AG04450 (cell line): ENCODE results near the gene RGCC. TPM values are rescaled to one million over a fixed set of nuclear protein-coding genes. Genes with fewer than 3 reads are reported as not detected.

Experiments
- CTCF ChIA-PET: fragments of 300-600, 350-600 bp; formaldehyde crosslinking; extraction: SDS; loops from one replicate; lab custom pipeline; 2022; ENCODE audit warnings: antibody characterized with exemption, inconsistent platforms; lab: Charles Lee
- POLR2A ChIA-PET: fragments of 350-600 bp; formaldehyde crosslinking; extraction: SDS; loops from one replicate; lab custom pipeline; 2021; ENCODE audit warnings: antibody characterized with exemption, inconsistent platforms; lab: Yijun Ruan, JAX
- DNase-seq: peaks from one replicate; pipeline ENCODE4 v3.0.0-alpha.2; 2011; ENCODE audit warnings: low read depth, low spot score
- H3K27ac ChIP-seq: one replicate; pipeline ENCODE4 v1.5.1; 2012; ENCODE audit warnings: low read depth, low read length, control low read depth
- H3K27me3 ChIP-seq: one replicate; pipeline ENCODE4 v1.6.0; 2012; ENCODE audit warnings: low read length; ENCODE audit not compliant: control insufficient read depth, insufficient read depth
- H3K4me3 ChIP-seq: 2 replicates; pipeline ENCODE4 v1.5.1; 2011; ENCODE audit warnings: mild to moderate bottlenecking, low read depth, low read length, control low read depth
- H3K9me3 ChIP-seq: 2 replicates; pipeline ENCODE4 v1.5.1; 2012; ENCODE audit warnings: low read length; ENCODE audit not compliant: control insufficient read depth, insufficient read depth
- polyA plus RNA-seq: library from polyadenylated mRNA; depleted of rRNA; stranded (reverse); fragments of >200 nt; gene quantifications from 2 replicates; pipeline ENCODE4 v1.2.3, GENCODE V29; 2011
- TF ChIP-seq, protein P1 (sequence below): IDR thresholded peaks from 2 replicates; pipeline ENCODE4 v1.5.1; 2011; ENCODE audit warnings: low read depth, low read length, control low read depth, inconsistent platforms

RGCC gene
- polyA plus RNA-seq, 1 experiment = 141 TPM

DNA sequence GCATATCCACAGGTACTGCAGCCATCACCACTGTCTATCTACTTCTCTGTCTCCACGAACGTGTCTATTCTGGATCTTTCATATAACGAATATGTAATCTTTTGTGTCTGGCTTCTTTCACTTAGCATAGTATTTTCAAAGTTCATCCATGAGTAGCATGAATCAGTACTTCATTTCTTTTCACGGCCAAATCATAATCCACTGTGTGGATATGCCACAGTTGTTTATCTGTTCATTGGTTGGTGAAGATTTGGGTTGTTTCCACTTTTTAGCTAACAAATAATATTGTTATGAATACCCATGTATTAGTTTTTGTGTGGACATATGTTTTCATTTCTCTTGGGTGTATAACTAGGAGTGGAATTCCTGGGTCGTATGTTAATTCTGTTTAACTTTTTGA lies 14.4 kb downstream of the RGCC start:
- POLR2A ChIA-PET = interaction anchor here (0.5 to 1.4 kb wide), 3 partner anchors 12 to 181 kb away, joined by 3 to 10 read pairs (median 3); no protein-coding TSS in a partner anchor
- no peak for DNase-seq
- CTCF ChIA-PET = interaction anchor here (1.9 kb wide), 1 partner anchor 13 kb away, joined by 11 read pairs; no protein-coding TSS in a partner anchor
- H3K27me3 ChIP-seq = no peaks in the 10 kb centered on the region
- no peaks in the 10 kb centered on the region for H3K9me3 ChIP-seq
- no peak overlapping the region for H3K4me3 ChIP-seq
- H3K27ac ChIP-seq = no peak overlapping the region
- TF ChIP-seq, protein P1, sequence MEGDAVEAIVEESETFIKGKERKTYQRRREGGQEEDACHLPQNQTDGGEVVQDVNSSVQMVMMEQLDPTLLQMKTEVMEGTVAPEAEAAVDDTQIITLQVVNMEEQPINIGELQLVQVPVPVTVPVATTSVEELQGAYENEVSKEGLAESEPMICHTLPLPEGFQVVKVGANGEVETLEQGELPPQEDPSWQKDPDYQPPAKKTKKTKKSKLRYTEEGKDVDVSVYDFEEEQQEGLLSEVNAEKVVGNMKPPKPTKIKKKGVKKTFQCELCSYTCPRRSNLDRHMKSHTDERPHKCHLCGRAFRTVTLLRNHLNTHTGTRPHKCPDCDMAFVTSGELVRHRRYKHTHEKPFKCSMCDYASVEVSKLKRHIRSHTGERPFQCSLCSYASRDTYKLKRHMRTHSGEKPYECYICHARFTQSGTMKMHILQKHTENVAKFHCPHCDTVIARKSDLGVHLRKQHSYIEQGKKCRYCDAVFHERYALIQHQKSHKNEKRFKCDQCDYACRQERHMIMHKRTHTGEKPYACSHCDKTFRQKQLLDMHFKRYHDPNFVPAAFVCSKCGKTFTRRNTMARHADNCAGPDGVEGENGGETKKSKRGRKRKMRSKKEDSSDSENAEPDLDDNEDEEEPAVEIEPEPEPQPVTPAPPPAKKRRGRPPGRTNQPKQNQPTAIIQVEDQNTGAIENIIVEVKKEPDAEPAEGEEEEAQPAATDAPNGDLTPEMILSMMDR = no peak

DNA sequence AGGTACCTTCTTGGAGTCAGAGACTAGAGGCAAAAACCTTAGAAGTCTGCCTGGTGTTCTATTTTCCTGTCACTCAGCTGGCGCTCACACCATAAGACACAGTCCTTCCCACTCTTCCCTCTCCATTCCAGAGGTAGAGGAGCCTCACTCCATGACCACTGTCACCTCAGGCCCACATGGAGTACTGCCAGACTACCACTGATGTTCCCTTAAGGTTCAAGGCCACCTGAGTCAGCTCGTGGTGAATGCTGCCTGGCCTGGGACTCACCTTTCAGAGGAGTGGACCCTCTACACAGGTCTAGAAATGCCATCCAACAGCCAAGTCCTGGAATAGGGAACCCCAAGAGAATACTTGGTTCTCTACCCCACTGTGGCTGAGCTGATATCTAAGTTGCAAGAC lies 29.9 kb downstream of the RGCC start:
- Histone ChIP-seq H3K27me3 (no peaks in the 10 kb centered on the region), H3K4me3 (no peak overlapping the region), H3K27ac (no peak overlapping the region), H3K9me3 (no peaks in the 10 kb centered on the region)
- TF ChIP-seq, protein P1 = no peak
- ChIA-PET POLR2A (no interaction called here), CTCF (no interaction called here)
- DNase-seq = no peak

DNA sequence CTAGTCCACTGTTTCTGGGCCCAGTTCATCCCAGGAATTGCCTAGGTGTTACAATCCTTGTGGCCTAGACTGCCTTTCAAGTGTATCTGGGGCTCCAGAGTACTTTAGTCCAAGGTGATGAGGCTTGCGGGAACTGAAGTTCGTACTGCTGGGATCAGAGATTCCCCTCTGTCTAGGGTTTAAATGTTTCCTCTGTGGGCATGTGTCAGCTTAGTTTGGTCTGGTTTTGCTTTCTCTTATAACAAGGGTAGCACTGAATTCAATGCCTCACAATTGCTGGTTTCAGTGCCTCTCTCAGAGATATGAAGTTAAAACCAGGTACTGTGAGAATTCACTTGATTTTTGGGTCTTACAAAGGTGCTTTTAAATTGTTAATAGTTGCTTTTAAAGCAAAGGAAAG lies 30.8 kb downstream of the RGCC start:
- POLR2A ChIA-PET = no interaction called here
- H3K4me3 ChIP-seq = no peak overlapping the region
- CTCF ChIA-PET = interaction anchor here (1.3 kb wide), 1 partner anchor 165 kb away, joined by 3 read pairs; no protein-coding TSS in a partner anchor

DNA sequence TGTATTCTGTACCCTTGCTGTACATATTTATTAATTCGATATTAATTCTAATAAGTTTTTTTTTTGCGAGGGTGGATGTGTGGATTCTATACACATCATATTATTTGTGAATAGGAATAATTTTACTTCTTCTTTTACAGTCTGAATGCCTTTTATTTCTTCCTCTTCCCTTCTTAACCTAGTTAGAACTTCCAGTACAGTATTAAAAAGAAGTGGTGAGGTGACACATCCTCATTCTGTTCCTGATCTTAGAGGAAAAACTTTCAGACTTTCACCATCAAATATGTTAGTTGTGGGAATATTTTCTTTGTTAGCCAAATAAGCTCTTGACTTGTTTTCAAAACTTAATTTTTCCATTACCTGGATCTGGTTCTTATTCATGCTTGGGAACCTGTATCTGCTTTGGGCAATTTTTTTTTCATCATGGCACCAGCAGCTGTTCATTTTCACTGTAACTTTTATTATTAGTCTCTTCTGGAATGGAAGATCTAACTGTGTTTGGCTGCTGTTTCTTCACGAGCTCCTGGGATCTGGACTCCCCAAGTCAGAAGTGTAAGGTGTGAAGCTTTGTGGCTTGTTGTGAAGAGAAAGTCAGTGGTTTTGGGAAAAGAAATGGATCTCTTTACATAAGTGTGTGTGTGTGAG lies 33.1 kb downstream of the RGCC start:
- Histone ChIP-seq H3K27ac (no peak overlapping the region), H3K27me3 (no peaks in the 10 kb centered on the region), H3K4me3 (no peak overlapping the region), H3K9me3 (no peaks in the 10 kb centered on the region)
- ChIA-PET POLR2A (interaction anchor here (0.5 to 0.6 kb wide), 2 partner anchors 123 to 155 kb away, joined by 3 to 9 read pairs; no protein-coding TSS in a partner anchor), CTCF (interaction anchor here (0.6 kb wide), 1 partner anchor 56 kb away, joined by 3 read pairs; no protein-coding TSS in a partner anchor)
- TF ChIP-seq, protein P1 = no peak
- no peak for DNase-seq

More for the DNA sequence above, 30.8 kb downstream of the RGCC start:
- TF ChIP-seq, protein P1 = no peak
- DNase-seq = no peak
- Histone ChIP-seq H3K27me3 (no peaks in the 10 kb centered on the region), H3K9me3 (no peaks in the 10 kb centered on the region), H3K27ac (no peak overlapping the region)

DNA sequence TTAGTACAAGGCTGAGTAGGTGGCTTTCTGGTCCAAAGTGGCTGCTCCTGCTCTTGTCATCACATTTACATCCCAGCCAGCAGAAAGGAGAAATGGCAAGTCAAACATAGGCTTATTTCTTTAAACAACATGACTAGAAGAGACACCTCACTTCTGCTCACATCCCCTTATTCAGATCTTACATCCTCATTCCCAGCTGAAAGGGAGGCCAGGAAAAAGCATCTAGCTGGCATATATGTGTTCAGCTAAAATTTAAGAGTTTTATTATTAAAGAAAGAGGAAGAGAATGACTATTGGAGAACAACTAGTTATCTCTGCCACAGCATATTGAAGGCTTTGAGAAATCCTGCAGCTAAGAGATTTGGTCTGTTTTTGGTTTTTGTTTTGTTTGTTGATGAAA lies 34.1 kb downstream of the RGCC start:
- no peak for DNase-seq
- POLR2A ChIA-PET = no interaction called here

More for the DNA sequence above, 34.1 kb downstream of the RGCC start:
- Histone ChIP-seq H3K27ac (no peak overlapping the region), H3K27me3 (no peaks in the 10 kb centered on the region), H3K4me3 (no peak overlapping the region), H3K9me3 (no peaks in the 10 kb centered on the region)
- CTCF ChIA-PET = no interaction called here
- TF ChIP-seq, protein P1 = no peak
